K562 (cell line): Measurements from ENCODE around the gene GALNS. TPM values are rescaled to one million over a fixed set of nuclear protein-coding genes. Genes with fewer than 3 reads are reported as not detected.
A peak's percentile ranks its signal among the peaks of the same experiment; 100 is the strongest.

ENCODE experiments used
- BHLHE40 ChIP-seq: IDR thresholded peaks from 2 replicates; pipeline ENCODE4 v1.6.1; 2011; ENCODE audit warnings: low read length, improper control_type of control experiment
- CXXC5 ChIP-seq: fragments of 250-450 bp; sonication (Bioruptor Pico); IDR thresholded peaks from 2 replicates; pipeline ENCODE4 v1.8.0; 2022; ENCODE audit warnings: inconsistent platforms, mild to moderate bottlenecking, moderate library complexity
- EP400 ChIP-seq: fragments of 450-650 bp; IDR thresholded peaks from 2 replicates; pipeline ENCODE4 v1.6.1; 2017; ENCODE audit warnings: antibody characterized with exemption, mild to moderate bottlenecking, moderate library complexity
- ETS1 ChIP-seq: conservative IDR thresholded peaks from 2 replicates; pipeline ENCODE4 v1.6.1; 2011; ENCODE audit warnings: low read depth, mild to moderate bottlenecking, low read length; ENCODE audit not compliant: control insufficient read depth
- HMGN3 ChIP-seq: IDR thresholded peaks from 2 replicates; pipeline ENCODE4 v1.6.1; 2011; ENCODE audit warnings: borderline replicate concordance, low read depth, mild to moderate bottlenecking, mixed read lengths, low read length; ENCODE audit not compliant: insufficient read length; ENCODE audit errors: extremely low read depth
- MTA2 ChIP-seq: fragments of 450-650 bp; IDR thresholded peaks from 2 replicates; pipeline ENCODE4 v1.6.1; 2016; ENCODE audit warnings: low read depth
- PHF8 ChIP-seq: fragments of 200-600 bp; sonication (generic); IDR thresholded peaks from 2 replicates; pipeline ENCODE4 v1.6.1; 2012; ENCODE audit warnings: mixed run types, mild to moderate bottlenecking, inconsistent platforms, low read length, moderate library complexity, borderline replicate concordance
- POLR2AphosphoS5 ChIP-seq: IDR thresholded peaks from 2 replicates; pipeline ENCODE4 v1.6.1; 2011; ENCODE audit warnings: mild to moderate bottlenecking, low read depth, low read length, moderate library complexity; ENCODE audit not compliant: control insufficient read depth, insufficient read depth
- RB1 ChIP-seq: fragments of 450-650 bp; IDR thresholded peaks from 2 replicates; pipeline ENCODE4 v1.6.1; 2017; ENCODE audit warnings: low read depth, mild to moderate bottlenecking
- SFPQ ChIP-seq: fragments of 200-400 bp; formaldehyde crosslinking; IDR thresholded peaks from 2 replicates; pipeline ENCODE4 v1.6.1; 2017; ENCODE audit warnings: mild to moderate bottlenecking, low read depth, low read length, moderate library complexity
- SMARCA5 ChIP-seq: fragments of 450-650 bp; IDR thresholded peaks from 2 replicates; pipeline ENCODE4 v1.6.1; 2016
- SRSF7 ChIP-seq: fragments of 200-400 bp; formaldehyde crosslinking; optimal IDR thresholded peaks from 2 replicates; pipeline ENCODE3; 2017; ENCODE audit warnings: mild to moderate bottlenecking, low read depth, low read length
- ZBTB40 ChIP-seq, 2 experiments: fragments of 450-650 bp in 1 of 2; sonication (generic) in 1 of 2; formaldehyde crosslinking in 1 of 2; IDR thresholded peaks; 2 replicates each; pipeline versions ENCODE4 v1.7.1 to v1.9.0; 2016 to 2022; ENCODE audit warnings: inconsistent platforms in 1 of 2, mild to moderate bottlenecking in 1 of 2, missing genetic modification reagents in 1 of 2
- ZFX ChIP-seq: sonication (generic); formaldehyde crosslinking; IDR thresholded peaks from 2 replicates; pipeline ENCODE4 v1.8.0; 2022; ENCODE audit warnings: mild to moderate bottlenecking, missing genetic modification reagents, moderate library complexity
- polyA plus RNA-seq, 8 experiments: library from polyadenylated mRNA; depleted of rRNA in 4 of 8; stranded (reverse) in 5 of 8; unstranded in 3 of 8; fragments of >200 nt; fragmentation: Nextera tagmentation in 2 of 8; fragmentation: Illumina TruSeq in 1 of 8; extraction: Ambion mirVana in 2 of 8; extraction: Trizol in 1 of 8; gene quantifications; 2 replicates each; pipeline versions ENCODE4 v1.2.1 to v1.2.3, GENCODE V29; 2011 to 2014; ENCODE audit warnings: inconsistent platforms in 1 of 8, missing spikeins in 1 of 8
- total RNA-seq, 7 experiments: library from RNA; depleted of rRNA in 6 of 7; stranded (reverse); fragments of >200 nt in 6 of 7; fragmentation: Illumina TruSeq in 2 of 7; extraction: Trizol in 2 of 7; gene quantifications; 2 replicates each; pipeline versions ENCODE4 v1.2.1 to v1.2.3, GENCODE V29; 2011 to 2021; ENCODE audit warnings: low replicate concordance in 1 of 7

The GALNS gene
- total and polyA plus RNA-seq, 9 of the 15 experiments (the other 6 are each of a cell fraction or from before 2014, with no cell fraction given), result 0.38 to 13.2 (median 4.3) TPM

- TF ChIP-seq ZFX (CRISPR knock-in tag) (peak; percentile 65), BHLHE40 (peak; percentile 79), CXXC5 (CRISPR knock-in tag) (peak; percentile 89), HMGN3 (peak; percentile 75), SMARCA5 (0 out of 2 replicates have a peak, but pooled peaks have one; percentile 9), POLR2AphosphoS5 (peak; percentile 49), SRSF7 (no peak), SFPQ (no peak), MTA2 (peak; percentile 45; the same call in 1 of the 2 replicates), EP400 (peak; percentile 59), RB1 (peak; percentile 100), ZBTB40 (IDR thresholded peaks at IDR 0.05) (peak; percentile 30; the same call in 1 of the 2 replicates), ZBTB40 (CRISPR knock-in tag; IDR thresholded peaks at IDR 0.05) (no peak), PHF8 (peak; percentile 64; the same call in 1 of the 2 replicates), ETS1 (0 out of 2 replicates have a peak, but pooled peaks have one; percentile 50)
These were observed 53.3 kb downstream of the GALNS start, which contains the start of gene CDT1 (continued) for GRCh38 chr16:88803264-88803987.
